SK-N-DZ (cell line): ENCODE data around the gene MUC3A. TPM values are rescaled to one million over a fixed set of nuclear protein-coding genes. Genes with fewer than 3 reads are reported as not detected.
"Not testable (repeated sequence)": the region's sequence is repeated elsewhere in the genome, so short reads cannot be mapped to it uniquely, and the experiment has no call there.

Experiments used
- DNase-seq: peaks from one replicate; pipeline ENCODE4 v3.0.0-alpha.2; 2015; ENCODE audit warnings: low spot score
- polyA plus RNA-seq, 2 experiments: library from polyadenylated mRNA; depleted of rRNA; stranded (reverse); fragments of >200 nt; gene quantifications; 2 replicates each; pipeline ENCODE4 v1.2.3, GENCODE V29; 2014

Gene MUC3A
- polyA plus RNA-seq (2014; cell fraction: cytosol; rRNA removed): not detected in 2 replicates
- polyA plus RNA-seq (2014; cell fraction: nucleus; rRNA removed): not detected in 2 replicates

DNA sequence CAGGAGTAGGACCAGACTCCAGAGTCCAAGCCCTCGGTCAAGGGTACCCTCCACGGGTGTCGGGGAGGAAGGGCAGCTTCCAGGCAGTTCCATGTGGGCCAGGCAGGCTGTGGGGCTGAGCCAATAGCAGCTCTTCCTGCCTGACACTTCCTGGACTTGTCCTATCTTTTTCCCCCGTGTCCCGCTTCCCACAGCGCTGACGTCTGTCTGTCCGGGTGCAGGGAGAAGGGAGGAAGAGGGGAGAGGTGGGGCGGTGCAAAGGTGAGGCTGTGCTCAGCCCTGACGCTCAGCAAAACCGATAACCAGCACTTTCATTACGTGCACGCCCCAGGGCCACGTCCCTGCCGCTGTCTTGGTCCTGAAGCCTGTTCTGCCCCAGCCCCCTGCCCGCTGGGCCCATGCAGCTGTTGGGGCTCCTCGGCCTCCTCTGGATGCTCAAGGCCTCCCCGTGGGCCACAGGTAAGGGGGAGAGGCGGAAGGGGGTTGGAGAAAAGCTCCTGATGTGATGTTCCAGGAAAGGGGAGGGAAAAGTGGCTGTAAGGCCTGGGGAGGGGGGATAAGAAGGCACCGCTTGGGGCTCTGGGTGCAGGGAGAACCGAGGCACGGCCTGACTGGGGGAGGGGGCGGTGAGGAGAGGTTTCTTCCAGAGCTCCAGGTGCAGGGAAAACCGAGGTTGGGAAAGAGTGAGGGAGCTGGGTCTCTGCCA lies at the start of gene MUC3A:
Gene MUC3A (plus strand): TSS at position 308 of the 706 bp plus-strand sequence. CDS start 91 bp downstream, at position 399.
- no peak for DNase-seq

DNA sequence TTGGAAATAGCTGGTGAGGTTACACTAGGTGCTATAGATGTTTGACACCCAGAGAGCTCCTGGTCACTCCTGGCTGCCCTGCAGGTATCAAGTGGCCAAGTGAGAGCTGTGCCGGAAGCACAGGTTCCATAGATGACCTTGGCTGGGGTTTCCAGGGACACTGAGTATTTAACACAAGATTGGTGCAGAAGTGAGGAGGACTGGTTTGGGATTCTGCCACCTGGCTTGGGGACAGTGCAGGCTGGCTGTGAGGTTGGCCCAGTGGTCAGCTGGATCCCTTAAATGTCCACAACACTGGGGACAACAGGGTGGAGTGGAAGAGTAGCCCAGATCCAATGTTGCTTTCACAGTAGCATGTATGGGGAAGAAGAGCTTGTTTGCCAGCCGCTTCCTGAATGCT lies 48.4 kb upstream of the MUC3A start:
- DNase-seq: no peak

GRCh38 chr7:100901921-100902332 lies 47.4 kb upstream of the MUC3A start:
- DNase-seq: no peak

DNA sequence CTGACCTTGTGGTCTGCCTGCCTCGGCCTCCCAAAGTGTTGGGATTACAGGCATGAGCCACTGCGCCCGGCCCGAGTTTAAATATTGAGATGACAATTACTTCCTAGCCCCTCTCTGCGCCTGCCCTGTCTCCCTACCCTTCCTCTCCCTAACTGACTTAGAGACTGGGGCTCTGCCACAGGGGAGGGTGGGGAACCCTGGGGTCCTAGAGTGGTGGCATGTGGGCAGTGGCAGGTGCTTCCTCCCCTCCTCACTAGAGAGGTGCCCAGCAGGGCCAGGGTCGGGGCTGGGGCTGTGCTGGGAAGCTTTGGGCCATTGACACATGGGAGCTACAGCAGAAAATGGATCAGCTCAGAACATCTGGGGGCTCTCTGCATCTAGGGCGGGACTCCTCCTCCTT lies 46.7 kb upstream of the MUC3A start:
- no peak for DNase-seq

- DNase-seq: no peak
Measured at GRCh38 chr7:100908512-100908911, 40.8 kb upstream of the MUC3A start.

DNA sequence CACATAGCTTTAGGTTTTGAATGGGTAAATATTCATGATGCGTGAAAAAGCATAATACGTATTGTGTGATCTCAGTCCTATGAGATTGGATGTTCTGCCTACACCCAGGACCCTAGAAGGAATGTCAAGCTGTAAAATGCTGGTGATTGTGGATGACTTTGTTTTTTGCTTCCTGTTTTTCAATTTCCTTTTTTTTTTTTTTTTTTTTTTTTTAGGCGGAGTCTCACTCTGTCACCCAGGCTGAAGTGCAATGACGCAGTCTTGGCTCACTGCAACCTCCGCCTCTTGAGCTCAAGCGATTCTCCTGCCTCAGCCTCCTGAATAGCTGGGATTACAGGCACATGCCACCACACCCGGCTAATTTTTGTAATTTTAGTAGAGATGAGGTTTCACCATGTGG lies 38.9 kb upstream of the MUC3A start:
- DNase-seq: not testable (repeated sequence)

DNA sequence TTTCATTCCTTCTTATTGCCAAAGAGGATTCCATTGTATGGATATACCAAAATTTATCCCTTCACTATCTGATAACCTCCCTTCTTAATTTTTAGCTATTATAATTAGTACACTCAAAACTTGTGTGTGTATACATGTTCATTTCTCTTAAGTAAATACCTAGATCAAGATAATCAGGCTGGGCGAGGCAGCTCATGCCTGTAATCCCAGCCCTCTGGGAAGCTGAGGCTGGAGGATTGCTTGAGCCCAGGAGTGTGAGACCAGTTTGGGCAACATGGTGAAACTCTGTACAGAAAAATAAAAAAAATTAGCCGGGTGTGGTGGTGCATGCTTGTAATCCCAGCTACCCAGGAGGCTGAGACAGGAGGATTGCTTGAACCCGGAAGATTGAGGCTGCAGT lies 37.9 kb upstream of the MUC3A start:
- DNase-seq: no peak

GRCh38 chr7:100914208-100914878 lies 35.0 kb upstream of the MUC3A start:
- no peak for DNase-seq

- no peak for DNase-seq
Measured at GRCh38 chr7:100914879-100915447, 34.4 kb upstream of the MUC3A start.

GRCh38 chr7:100919335-100919734 lies 30.0 kb upstream of the MUC3A start:
- DNase-seq: not testable (repeated sequence)

GRCh38 chr7:100919779-100920437 lies 29.4 kb upstream of the MUC3A start:
- DNase-seq: not testable (repeated sequence)

DNA sequence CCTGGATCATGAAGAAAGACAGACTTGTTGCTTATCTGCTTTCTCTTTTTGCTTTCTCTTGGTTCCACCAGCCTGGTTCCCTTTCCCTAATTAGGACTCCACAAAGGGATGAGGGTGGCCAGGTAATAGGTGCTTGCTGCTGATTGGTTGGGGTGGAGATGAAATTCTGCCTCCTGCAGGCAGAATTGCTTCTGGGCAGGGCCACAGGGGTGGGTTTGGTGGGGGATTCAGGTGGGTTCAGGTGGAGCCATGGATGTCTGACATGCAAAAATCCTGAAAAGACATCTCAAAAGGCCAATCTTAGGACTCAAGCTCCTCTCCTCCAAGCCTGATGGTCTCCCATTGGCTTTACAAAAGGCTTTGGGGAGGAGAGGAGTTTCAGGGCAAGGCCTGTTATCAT lies 28.3 kb upstream of the MUC3A start:
- DNase-seq: no peak

GRCh38 chr7:100923616-100924015 lies 25.7 kb upstream of the MUC3A start:
- DNase-seq: not testable (repeated sequence)

DNA sequence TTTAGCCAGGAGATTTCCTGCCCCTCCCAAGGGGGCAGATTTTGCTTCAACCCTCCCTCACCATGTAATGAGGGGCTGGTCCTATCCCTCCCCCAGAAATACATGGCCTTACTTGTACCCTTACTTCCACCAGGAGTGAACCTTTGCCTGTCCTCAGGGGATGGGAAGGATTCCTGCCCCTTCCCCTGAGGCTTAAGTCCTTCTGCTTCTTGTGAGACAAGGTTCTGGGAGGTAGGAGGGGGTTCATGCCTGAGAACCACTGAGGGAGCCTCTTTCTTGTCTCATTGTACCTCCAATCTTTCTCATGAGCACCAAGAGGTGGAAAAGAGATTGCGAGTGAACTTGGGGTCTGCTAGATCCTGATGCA lies 19.5 kb upstream of the MUC3A start:
- DNase-seq: no peak

- no peak for DNase-seq
Measured at GRCh38 chr7:100933734-100934133, 15.6 kb upstream of the MUC3A start.

DNA sequence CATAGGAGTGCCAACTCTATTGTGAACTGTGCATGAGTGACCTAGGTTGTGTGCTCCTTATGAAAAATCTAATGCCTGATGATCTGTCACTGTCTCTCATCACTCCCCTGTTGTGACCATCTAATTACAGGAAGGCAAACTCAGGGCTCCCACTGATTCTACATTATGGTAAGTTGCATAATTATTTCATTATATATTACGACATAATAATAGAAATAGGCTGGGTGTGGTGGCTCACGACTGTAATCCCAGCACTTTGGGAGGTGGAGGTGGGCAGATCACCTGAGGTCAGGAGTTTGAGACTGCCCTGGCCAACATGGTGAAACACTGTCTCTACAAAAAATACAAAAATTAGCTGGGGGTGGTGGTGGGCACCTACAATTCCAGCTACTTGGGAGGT lies 14.0 kb upstream of the MUC3A start:
- DNase-seq: not testable (repeated sequence)

DNA sequence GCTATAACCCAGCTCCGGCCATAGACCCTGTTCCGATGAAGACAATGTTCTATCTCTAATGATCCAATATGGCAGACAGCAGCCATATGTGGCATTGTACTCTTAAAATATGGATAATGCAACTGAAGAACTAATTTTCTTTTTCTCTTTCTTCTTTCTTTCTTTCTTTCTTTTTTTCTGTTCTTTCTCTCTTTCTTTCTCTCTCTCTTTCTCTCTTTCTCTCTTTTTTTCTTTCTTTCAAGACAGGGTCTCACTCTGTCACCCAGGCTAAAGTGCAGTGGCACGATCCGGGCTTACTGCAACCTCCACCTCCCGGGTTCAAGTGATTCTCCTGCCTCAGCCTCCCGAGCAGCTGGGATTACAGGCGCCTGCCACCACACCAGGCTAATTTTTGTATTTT lies 13.2 kb upstream of the MUC3A start:
- not testable (repeated sequence) for DNase-seq

DNA sequence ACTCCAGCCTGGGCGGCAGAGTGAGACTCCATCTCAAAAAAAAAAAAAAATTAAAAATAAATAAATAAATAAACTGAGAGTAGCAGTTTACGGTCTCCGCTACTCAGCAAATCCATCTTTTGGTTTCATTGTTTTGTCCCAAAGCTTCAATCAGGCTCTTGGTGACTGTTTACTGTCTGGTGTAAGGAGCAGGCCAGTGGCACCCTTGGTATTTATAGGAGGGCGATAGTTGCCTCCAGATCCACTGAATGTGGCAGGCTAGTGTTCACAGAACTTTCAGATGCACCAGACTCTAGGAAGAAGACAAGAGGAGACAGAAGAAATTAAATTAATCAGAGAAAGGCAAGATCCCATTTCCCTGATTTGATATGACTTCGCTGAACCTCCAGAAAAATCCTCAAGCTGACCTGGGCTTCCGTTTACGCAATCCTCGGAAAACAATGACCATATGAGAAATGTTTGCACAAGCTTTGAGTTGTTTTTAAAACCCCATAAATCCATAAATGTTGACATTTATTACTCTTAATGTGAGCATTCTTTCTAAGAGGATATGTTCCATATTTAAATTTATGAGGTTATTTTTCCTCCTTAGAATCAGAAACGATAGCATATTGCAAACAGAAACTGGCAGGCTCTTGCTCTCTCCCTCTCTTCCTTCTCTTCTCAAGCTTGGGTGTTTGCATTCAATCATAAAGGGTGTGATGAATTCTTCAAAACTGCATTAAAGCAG lies 7.1 kb upstream of the MUC3A start:
- no peak for DNase-seq

DNA sequence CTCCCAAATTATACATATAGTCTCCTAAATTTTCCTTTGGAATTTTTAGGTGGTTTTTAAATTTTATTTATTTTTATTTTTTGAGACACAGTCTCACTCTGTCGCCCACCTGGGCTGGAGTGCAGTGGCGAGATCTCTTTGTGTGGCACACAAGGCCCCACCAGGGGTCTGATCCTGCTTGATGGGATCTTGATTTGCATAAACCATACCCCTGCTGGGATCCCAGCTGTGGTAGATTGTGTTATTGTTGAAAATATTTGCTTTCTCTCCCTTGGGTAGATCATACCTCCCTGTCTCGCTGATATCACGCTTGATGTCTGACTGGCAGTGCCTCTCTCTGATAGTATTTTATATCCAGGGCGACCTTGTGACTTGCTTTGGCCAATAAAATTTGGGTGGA lies 5.6 kb upstream of the MUC3A start:
- DNase-seq: no peak

GRCh38 chr7:100944138-100944537 lies 5.2 kb upstream of the MUC3A start:
- no peak for DNase-seq

- no peak for DNase-seq
Measured at GRCh38 chr7:100946111-100946510, 3.2 kb upstream of the MUC3A start.
